NCI-H1930 (cell line): Measurements from ENCODE around the gene PMEPA1.

Experiments used
- DNase-seq, 2 experiments: peaks; one replicate each; lab custom pipeline; 2025; lab: John Stamatoyannopoulos, UW

PMEPA1 gene, protein sequence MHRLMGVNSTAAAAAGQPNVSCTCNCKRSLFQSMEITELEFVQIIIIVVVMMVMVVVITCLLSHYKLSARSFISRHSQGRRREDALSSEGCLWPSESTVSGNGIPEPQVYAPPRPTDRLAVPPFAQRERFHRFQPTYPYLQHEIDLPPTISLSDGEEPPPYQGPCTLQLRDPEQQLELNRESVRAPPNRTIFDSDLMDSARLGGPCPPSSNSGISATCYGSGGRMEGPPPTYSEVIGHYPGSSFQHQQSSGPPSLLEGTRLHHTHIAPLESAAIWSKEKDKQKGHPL

DNA sequence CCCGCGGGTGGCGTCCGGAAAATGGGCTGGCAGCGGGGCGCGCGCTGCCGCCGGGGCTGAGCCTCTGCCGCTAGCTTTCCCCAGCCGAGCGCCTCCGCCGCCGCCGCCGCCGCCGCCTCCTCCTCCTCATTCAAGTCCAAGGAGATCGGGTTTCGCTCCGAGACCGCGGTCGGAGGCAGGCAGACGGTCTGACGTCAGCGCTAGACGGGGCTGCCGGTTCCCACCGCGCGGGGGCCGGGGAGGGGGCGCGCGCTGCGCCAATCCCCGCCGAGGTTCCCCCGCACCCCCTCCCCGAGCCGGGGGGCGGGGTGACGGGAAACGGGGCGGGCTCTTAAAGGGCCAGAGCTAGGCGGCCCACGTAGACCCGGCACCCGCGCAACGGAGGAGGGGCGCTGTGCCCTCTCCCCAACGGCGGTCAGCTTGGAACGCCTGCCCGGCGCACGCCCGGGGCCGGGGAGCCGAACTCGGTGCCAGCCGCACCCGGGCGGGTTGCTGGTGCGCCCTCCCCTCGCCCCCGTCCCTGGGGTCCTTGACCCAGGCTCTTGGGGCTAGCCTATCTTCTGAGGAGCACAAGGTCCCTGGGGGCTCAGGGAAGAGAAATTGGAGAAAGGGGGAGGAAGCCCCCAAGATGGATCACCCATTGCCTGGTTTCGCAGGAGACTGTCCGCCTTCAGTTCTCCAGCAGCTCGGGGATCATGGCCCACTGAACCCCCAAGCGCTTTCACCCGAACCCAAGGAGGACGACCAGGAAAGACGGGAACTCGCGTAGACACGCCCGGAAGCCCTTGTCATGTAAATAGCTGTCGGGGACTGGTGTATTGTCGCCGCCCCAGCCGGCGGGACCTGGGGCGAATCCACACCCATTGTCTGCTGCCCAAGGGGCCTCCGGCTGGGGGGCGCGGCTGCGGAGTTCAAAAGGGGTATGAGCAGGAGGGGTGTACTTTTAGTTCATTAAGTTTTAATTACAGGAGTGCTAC lies at the start of gene PMEPA1:
PMEPA1 (minus strand) TSS at position 193 of the 977 bp plus-strand sequence. CDS start 433 bp downstream, outside the sequence.
- DNase-seq = peak; percentile 95 to 97

DNA sequence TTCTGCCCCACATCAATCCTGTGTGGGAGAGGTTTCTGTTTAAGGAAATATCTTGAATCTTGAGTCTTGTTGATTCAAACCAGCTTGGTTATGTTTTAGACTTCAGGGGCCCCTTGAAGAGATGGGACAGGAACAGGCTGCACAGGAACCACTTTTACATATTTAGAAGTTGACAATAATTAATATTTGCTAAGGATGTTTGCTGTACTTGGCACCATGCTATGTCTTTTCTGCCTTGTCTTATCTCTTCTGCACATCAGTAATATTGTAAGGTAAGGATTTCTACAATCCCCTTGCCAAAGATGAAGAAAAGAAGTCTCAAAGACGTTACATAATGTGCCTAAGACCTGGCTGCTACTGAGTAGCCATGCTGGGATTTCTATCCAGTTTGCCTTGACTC lies 48.0 kb upstream of the PMEPA1 start:
- no peak for DNase-seq

- DNase-seq = no peak
Measured at GRCh38 chr20:57756921-57757320, 47.1 kb upstream of the PMEPA1 start.

- no peak for DNase-seq
Measured at GRCh38 chr20:57756213-57756612, 46.4 kb upstream of the PMEPA1 start.

DNA sequence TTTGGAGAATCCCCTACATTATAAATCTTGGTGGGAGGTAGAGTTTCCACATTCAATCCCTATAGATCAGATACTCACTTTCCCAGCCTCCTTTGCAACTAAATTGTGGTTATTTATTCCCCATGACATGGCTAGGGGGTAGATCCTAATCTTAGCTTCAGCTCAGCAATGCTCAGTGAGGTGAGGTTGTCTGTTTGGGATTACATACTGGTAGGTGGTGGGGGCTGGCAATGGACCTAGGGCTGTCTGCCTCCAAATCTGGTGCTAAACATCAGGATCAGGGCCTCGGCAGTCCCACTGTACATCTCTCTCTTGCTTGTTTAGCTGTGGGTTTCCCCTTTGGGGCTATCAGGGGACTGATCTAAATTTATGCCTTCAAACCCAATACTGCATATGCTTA lies 45.8 kb upstream of the PMEPA1 start:
- DNase-seq = no peak

DNA sequence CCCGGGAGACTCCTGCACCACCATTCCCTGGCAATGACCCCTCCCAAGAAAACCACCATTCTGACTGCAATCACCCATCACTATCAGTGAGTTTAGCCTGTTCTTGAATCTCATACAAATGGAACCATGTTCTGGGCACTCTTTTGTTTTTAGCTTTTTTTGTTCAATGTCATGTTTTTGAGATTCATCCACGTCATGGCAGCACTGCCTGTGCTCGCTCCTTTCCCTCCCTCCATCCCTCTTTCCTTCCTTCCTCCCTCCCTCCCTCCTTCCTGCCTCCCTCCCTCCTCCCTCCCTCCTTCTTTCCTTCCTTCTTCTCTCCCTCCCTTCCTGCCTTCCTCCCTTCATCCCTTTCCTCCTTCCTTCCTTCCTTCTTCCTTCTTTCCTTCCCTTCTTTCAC lies 44.4 kb upstream of the PMEPA1 start:
- DNase-seq = no peak

GRCh38 chr20:57753332-57754164 lies 43.7 kb upstream of the PMEPA1 start:
- DNase-seq = no peak

DNA sequence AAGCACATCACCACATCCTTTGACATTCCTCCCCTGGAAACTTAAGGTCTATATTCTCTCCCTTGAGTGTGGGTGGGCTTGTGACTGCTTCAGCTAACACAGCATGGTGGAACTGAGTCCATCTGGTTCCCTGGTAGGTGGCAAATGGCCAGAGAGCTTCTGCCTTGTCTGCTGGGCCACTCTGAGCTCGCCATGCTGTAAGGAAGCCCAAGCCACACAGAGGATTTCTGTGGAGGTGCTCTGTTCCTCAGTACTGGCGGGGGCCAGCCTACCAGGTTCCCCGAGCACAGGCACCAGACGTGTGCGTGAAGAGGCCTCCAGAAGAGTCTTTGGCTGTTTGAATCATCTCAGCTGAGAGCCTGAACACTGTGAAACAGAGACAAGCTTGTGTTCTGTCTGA lies 41.6 kb upstream of the PMEPA1 start:
- DNase-seq = no peak

- no peak for DNase-seq
Measured at GRCh38 chr20:57749869-57750268, 40.1 kb upstream of the PMEPA1 start.

- DNase-seq = no peak
Measured at GRCh38 chr20:57749131-57749690, 39.4 kb upstream of the PMEPA1 start.

DNA sequence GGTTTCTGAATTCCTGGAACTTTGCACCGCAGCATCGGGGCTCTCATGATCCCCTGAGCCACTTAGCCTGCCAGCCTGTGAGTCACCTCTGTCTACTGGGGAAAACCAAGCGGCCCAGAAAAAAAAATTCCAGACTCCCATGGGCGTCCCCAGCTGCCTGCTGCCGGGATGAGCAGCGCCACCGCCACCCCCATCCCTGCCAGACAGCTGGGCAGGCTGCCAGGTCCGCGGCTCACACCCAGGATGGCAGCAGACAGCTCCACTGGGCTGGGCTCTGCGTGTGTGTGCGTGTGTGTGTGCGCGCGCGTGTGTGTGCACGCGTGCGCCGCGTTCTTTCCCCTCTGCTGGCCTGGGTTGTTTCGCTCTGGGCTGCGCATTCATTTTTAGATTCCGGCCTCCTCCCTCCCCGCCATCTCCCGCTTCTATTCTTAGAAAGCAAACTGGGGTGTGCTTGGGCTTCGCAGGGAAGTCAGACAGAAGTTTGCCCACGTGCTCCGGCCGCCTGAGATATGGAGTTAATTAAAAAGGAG lies 38.9 kb upstream of the PMEPA1 start:
- peak in 1 of 2 experiments; percentile 13 for DNase-seq

DNA sequence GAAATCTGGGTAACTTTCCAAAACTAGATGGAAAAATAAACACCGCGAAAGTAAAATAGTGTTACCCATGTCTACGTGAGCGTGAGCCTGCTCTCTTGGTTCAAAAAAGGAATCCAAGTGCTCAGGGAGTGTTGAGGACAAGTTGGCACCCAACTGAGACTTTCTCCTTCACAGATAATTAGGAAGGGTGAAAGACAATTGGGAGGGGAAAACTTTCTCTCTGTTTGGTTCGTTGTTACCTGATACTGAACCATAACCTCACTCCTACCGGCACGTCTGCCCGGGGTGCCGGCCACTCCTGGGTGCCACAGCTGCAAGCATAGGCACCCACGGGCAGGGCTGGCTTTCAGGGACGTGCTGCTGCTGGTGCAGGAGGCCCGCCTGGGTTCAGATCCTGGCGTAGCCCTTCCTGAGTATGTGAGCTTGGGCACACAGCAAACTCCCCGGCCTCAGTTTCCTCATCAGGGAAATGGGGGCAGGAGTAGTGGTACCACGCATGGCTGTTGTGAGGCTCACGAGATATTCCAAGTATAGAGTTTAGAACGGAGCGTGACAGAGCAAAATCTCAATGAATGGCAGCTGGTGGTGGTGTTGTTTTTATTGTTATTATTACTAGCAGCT lies 38.2 kb upstream of the PMEPA1 start:
- no peak for DNase-seq

- no peak for DNase-seq
Measured at GRCh38 chr20:57746832-57747404, 37.1 kb upstream of the PMEPA1 start.

- no peak for DNase-seq
Measured at GRCh38 chr20:57746201-57746600, 36.4 kb upstream of the PMEPA1 start.

- no peak for DNase-seq
Measured at GRCh38 chr20:57744206-57744605, 34.4 kb upstream of the PMEPA1 start.

GRCh38 chr20:57743450-57744095 lies 33.8 kb upstream of the PMEPA1 start:
- DNase-seq = no peak

DNA sequence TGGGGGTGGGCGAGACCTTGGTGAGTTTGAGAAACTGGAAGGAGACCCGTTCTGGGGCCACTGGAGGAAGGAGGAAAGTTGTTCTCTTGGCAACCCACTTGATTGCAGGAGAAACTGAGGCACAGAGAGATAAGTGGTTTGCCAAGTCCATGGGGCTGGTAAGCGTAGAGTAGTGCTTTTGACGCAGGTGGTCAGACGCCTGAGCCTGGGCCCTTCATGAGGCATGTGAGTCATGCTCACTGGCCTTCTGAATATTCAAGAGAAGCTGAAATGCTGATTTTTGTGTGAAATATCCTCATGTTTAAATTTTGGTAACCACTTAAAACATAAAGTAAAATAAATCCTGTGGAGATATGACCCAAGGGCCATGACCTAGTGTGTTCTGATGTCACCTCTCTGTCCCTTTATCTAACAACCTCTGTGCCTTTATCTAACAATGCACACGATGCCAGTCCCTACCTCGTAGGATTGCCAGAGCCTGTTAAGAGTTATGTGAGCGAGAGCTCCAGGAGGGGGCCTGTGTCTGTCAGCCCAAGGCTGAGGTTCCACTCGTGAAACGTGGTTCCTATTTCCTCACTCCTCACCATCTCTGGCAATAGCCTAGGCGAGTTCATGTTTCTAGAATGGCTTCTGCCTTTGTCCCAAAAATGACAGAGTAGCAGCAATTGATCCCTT lies 32.8 kb upstream of the PMEPA1 start:
- DNase-seq = no peak

GRCh38 chr20:57738484-57738883 lies 28.7 kb upstream of the PMEPA1 start:
- DNase-seq = no peak

GRCh38 chr20:57738053-57738452 lies 28.2 kb upstream of the PMEPA1 start:
- DNase-seq = no peak

DNA sequence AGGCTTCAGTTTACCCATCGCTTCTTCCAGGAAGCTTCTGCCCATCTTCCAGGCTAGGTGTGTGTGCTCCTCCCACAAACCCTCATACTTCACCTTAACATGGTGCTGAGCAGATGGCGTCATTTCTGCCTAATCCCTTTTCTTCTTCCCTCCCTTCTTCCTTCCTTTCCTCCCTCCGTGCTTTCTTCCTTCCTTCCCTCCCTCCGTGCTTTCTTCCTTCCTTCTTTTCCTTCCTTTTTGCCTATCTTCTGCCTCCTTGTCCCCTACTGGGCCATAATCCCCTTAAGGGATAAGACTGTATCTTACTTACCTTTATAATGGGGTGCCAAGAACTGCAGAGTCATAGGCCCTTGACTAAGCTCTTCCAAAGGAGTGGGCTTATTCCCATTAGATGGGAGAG lies 27.5 kb upstream of the PMEPA1 start:
- no peak for DNase-seq
